Neural progenitor cell (in vitro differentiated cells): ENCODE results near the gene SUOX.

Experiments
- EZH2 ChIP-seq: fragments of 200-600 bp; sonication (generic); IDR thresholded peaks from 2 replicates; pipeline ENCODE4 v1.6.1; 2017; ENCODE audit warnings: antibody characterized with exemption, mild to moderate bottlenecking, moderate library complexity
- TF ChIP-seq, protein P1 (sequence below): fragments of 200-600 bp; sonication (generic); IDR thresholded peaks from 2 replicates; pipeline ENCODE4 v1.5.1; 2017; ENCODE audit warnings: antibody characterized with exemption, mild to moderate bottlenecking

DNA sequence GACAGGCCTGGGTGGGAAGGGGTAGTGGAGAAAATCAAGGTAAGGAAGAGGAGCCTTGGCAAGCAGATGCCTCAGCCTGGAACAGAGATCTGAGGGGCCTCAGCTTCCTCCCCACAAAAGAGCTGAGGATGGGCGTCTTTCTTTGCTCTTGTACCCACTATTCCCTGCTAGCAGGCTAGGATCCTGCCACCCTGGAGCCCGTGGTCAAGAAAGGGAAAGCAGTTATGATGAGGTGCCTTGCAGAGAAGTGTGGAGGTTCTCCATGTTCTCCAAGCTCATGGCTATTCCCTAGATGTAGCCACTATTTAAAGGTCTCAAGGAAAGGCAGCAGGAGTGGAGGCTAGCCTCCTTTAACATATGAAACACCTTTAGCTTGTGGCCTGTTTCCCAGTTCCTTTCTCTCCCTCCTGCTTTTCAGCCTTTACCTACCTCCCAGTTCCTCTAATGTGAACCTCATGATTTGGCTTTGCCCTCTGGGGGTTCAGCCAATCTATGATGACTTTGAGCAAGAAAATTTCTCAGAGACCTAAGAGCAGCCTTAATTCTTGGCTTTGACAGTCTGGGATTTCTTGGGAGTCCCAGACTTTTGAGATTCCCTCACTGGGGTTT, 24.9 kb downstream of the SUOX start:
- TF ChIP-seq, protein P1, sequence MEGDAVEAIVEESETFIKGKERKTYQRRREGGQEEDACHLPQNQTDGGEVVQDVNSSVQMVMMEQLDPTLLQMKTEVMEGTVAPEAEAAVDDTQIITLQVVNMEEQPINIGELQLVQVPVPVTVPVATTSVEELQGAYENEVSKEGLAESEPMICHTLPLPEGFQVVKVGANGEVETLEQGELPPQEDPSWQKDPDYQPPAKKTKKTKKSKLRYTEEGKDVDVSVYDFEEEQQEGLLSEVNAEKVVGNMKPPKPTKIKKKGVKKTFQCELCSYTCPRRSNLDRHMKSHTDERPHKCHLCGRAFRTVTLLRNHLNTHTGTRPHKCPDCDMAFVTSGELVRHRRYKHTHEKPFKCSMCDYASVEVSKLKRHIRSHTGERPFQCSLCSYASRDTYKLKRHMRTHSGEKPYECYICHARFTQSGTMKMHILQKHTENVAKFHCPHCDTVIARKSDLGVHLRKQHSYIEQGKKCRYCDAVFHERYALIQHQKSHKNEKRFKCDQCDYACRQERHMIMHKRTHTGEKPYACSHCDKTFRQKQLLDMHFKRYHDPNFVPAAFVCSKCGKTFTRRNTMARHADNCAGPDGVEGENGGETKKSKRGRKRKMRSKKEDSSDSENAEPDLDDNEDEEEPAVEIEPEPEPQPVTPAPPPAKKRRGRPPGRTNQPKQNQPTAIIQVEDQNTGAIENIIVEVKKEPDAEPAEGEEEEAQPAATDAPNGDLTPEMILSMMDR = no peak
- TF ChIP-seq EZH2 = no peak
